Keratinocyte (primary cell): Measurements from ENCODE around the gene IL10RA. TPM values are rescaled to one million over a fixed set of nuclear protein-coding genes. Genes with fewer than 3 reads are reported as not detected.

ENCODE experiments used
- DNase-seq: peaks from one replicate; pipeline ENCODE4 v3.0.0-alpha.2; 2011; ENCODE audit warnings: low read depth, missing footprints, low spot score
- FAIRE-seq: peaks from 2 replicates; lab custom pipeline; 2011; peaks lifted over from hg19 to GRCh38; lab: Jason Lieb, UNC
- H2AFZ ChIP-seq: 2 replicates; pipeline ENCODE4 v1.6.0; 2012; ENCODE audit warnings: low read length, control low read depth, inconsistent platforms; ENCODE audit not compliant: control insufficient read depth
- H3K27ac ChIP-seq: 2 replicates; pipeline ENCODE4 v1.5.1; 2011; ENCODE audit warnings: low read length; ENCODE audit not compliant: control insufficient read depth, insufficient read depth
- H3K27me3 ChIP-seq: 3 replicates; pipeline ENCODE4 v1.6.0; 2011; ENCODE audit warnings: low read length; ENCODE audit not compliant: control insufficient read depth, insufficient read depth; ENCODE audit errors: extremely low read depth
- H3K36me3 ChIP-seq, 2 experiments: 2 replicates in 1 of 2; 3 replicates in 1 of 2; pipeline ENCODE4 v1.5.1; 2011; ENCODE audit warnings: low read length in 2 of 2, mild to moderate bottlenecking in 1 of 2; ENCODE audit not compliant: control insufficient read depth in 2 of 2, insufficient read depth in 2 of 2; ENCODE audit errors: extremely low read depth in 1 of 2
- H3K4me1 ChIP-seq: 3 replicates; pipeline ENCODE4 v1.5.1; 2011; ENCODE audit warnings: low read length; ENCODE audit not compliant: control insufficient read depth, insufficient read depth; ENCODE audit errors: extremely low read depth
- H3K4me2 ChIP-seq: 3 replicates; pipeline ENCODE4 v1.6.0; 2011; ENCODE audit warnings: low read depth, low read length; ENCODE audit not compliant: control insufficient read depth, insufficient read depth; ENCODE audit errors: extremely low read depth
- H3K4me3 ChIP-seq, 3 experiments: fragments of 200-600 bp in 1 of 3; sonication (generic) in 1 of 3; 2 replicates in 2 of 3; 3 replicates in 1 of 3; pipeline ENCODE4 v1.5.1; 2011 to 2016; ENCODE audit warnings: low read length in 3 of 3, mild to moderate bottlenecking in 3 of 3, control low read depth in 2 of 3, inconsistent platforms in 1 of 3, low read depth in 1 of 3, mixed read lengths in 1 of 3, mixed run types in 1 of 3, moderate library complexity in 1 of 3; ENCODE audit not compliant: control insufficient read depth in 2 of 3, insufficient read depth in 2 of 3; ENCODE audit errors: extremely low read depth in 1 of 3
- H3K79me2 ChIP-seq: 2 replicates; pipeline ENCODE4 v1.6.0; 2012; ENCODE audit warnings: low read length; ENCODE audit not compliant: control insufficient read depth, insufficient read depth
- H3K9ac ChIP-seq: 3 replicates; pipeline ENCODE4 v1.6.0; 2011; ENCODE audit warnings: low read length; ENCODE audit not compliant: control insufficient read depth, insufficient read depth; ENCODE audit errors: extremely low read depth
- H3K9me1 ChIP-seq: 3 replicates; pipeline ENCODE4 v1.6.0; 2011; ENCODE audit warnings: low read length; ENCODE audit not compliant: control insufficient read depth, insufficient read depth; ENCODE audit errors: extremely low read depth
- H3K9me3 ChIP-seq: 2 replicates; pipeline ENCODE4 v1.5.1; 2012; ENCODE audit warnings: low read depth, low read length; ENCODE audit not compliant: control insufficient read depth
- H4K20me1 ChIP-seq: 3 replicates; pipeline ENCODE4 v1.6.0; 2011; ENCODE audit warnings: low read length; ENCODE audit not compliant: control insufficient read depth, insufficient read depth; ENCODE audit errors: extremely low read depth
- EZH2 ChIP-seq: IDR thresholded peaks from one replicate; pipeline ENCODE4 v1.6.1; 2012; ENCODE audit warnings: inconsistent platforms, mild to moderate bottlenecking, low read length, moderate library complexity
- dilution Hi-C: fragments of 300-500 bp; cut with MboI; formaldehyde crosslinking; loops from one replicate; pipeline ENCODE4 v1.7.0; 2020; ENCODE audit warnings: low sequenced_read_pairs; ENCODE audit not compliant: extremely low pct_ligation_motif_present
- polyA plus RNA-seq, 5 experiments: library from polyadenylated mRNA; depleted of rRNA in 3 of 5; stranded (reverse) in 3 of 5; stranded (forward) in 1 of 5; unstranded in 1 of 5; fragments of >200 nt; gene quantifications; 1 replicate in 1 of 5; 2 replicates in 3 of 5; 3 replicates in 1 of 5; pipeline versions ENCODE4 v1.2.1 to v1.2.3, GENCODE V29; 2011 to 2012; ENCODE audit warnings: missing spikeins in 2 of 5, low read depth in 1 of 5, low replicate concordance in 1 of 5
- TF ChIP-seq, protein P1 (sequence below), 3 experiments: IDR thresholded peaks in 1 of 3; conservative IDR thresholded peaks in 1 of 3; optimal IDR thresholded peaks in 1 of 3; 2 replicates in 2 of 3; 3 replicates in 1 of 3; pipeline versions ENCODE3 to v1.5.1; 2011; ENCODE audit warnings: low read length in 3 of 3, mild to moderate bottlenecking in 3 of 3, moderate library complexity in 2 of 3, control low read depth in 1 of 3, inconsistent platforms in 1 of 3; ENCODE audit not compliant: insufficient read depth in 2 of 3; ENCODE audit errors: extremely low read depth in 1 of 3

IL10RA gene
- polyA plus RNA-seq, 1 donor (not counting 4 experiments of a cell fraction or from before 2014, with no cell fraction given) = 0.04 TPM

DNA sequence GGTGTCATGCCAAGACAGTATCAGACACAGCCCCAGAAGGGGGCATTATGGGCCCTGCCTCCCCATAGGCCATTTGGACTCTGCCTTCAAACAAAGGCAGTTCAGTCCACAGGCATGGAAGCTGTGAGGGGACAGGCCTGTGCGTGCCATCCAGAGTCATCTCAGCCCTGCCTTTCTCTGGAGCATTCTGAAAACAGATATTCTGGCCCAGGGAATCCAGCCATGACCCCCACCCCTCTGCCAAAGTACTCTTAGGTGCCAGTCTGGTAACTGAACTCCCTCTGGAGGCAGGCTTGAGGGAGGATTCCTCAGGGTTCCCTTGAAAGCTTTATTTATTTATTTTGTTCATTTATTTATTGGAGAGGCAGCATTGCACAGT lies 14.6 kb downstream of the IL10RA start:
- Histone ChIP-seq H3K4me3 (no peak overlapping the region), H3K4me2 (no peak overlapping the region), H3K9me1 (no peaks in the 10 kb centered on the region), H2AFZ (no peak overlapping the region), H4K20me1 (no peaks in the 10 kb centered on the region), H3K9me3 (no peaks in the 10 kb centered on the region), H3K27me3 (no peaks in the 10 kb centered on the region), H3K9ac (no peak overlapping the region), H3K36me3 (no peaks in the 10 kb centered on the region), H3K4me1 (peaks cover 3% of the 10 kb centered on the region), H3K27ac (no peak overlapping the region), H3K79me2 (no peaks in the 10 kb centered on the region)
- FAIRE-seq = no peak
- dilution Hi-C loops = no loop called here
- no peak for DNase-seq
- TF ChIP-seq EZH2 = no peak
- TF ChIP-seq, protein P1, sequence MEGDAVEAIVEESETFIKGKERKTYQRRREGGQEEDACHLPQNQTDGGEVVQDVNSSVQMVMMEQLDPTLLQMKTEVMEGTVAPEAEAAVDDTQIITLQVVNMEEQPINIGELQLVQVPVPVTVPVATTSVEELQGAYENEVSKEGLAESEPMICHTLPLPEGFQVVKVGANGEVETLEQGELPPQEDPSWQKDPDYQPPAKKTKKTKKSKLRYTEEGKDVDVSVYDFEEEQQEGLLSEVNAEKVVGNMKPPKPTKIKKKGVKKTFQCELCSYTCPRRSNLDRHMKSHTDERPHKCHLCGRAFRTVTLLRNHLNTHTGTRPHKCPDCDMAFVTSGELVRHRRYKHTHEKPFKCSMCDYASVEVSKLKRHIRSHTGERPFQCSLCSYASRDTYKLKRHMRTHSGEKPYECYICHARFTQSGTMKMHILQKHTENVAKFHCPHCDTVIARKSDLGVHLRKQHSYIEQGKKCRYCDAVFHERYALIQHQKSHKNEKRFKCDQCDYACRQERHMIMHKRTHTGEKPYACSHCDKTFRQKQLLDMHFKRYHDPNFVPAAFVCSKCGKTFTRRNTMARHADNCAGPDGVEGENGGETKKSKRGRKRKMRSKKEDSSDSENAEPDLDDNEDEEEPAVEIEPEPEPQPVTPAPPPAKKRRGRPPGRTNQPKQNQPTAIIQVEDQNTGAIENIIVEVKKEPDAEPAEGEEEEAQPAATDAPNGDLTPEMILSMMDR (optimal IDR thresholded peaks at IDR 0.05 in 1 of 3, IDR thresholded peaks at IDR 0.05 in 1 of 3, conservative IDR thresholded peaks at IDR 0.05 in 1 of 3; ENCODE audit: extremely low read depth in 1 of 3, insufficient read depth in 2 of 3, low read length in 3 of 3) = no peak

DNA sequence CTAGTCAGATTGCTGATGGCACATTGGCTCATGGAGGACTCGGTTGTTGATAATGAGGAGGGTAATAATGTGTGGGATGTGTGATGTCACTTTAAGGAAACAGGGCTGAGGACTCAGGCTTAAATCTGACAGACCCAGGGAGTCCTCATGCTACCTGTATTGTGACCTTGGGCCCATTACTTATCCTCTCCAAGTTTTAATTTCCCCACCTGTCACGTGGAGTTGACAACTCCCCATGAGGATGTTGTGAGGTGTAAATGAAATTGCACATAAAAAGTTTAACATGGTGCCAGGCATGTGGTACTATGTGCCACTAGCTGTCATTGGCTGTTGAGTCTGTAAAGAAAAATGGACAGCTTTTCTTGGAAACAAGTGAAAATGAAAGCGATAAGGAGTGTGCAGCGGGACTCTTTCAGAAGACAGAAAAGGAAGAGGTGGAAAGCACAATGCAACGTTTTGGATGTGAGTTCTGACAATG lies 15.3 kb downstream of the IL10RA start:
- H3K36me3 ChIP-seq = no peaks in the 10 kb centered on the region
- no peak overlapping the region for H3K4me2 ChIP-seq
- no peaks in the 10 kb centered on the region for H4K20me1 ChIP-seq
- FAIRE-seq (no peak), DNase-seq (no peak)
- TF ChIP-seq, protein P1 (optimal IDR thresholded peaks at IDR 0.05 in 1 of 3, IDR thresholded peaks at IDR 0.05 in 1 of 3, conservative IDR thresholded peaks at IDR 0.05 in 1 of 3; ENCODE audit: extremely low read depth in 1 of 3, insufficient read depth in 2 of 3, low read length in 3 of 3) = no peak
- TF ChIP-seq EZH2 = no peak
- H3K9ac ChIP-seq = no peak overlapping the region
- H3K9me1 ChIP-seq = no peaks in the 10 kb centered on the region
- no peaks in the 10 kb centered on the region for H3K79me2 ChIP-seq
- H3K9me3 ChIP-seq = no peaks in the 10 kb centered on the region
- H2AFZ ChIP-seq = no peak overlapping the region
- no peak overlapping the region for H3K27ac ChIP-seq
- H3K4me3 ChIP-seq = no peak overlapping the region
- no peaks in the 10 kb centered on the region for H3K27me3 ChIP-seq
- dilution Hi-C loops = no loop called here
- peaks cover 3% of the 10 kb centered on the region for H3K4me1 ChIP-seq
